B cell (primary cell): ENCODE data around the gene GOSR2. TPM values are rescaled to one million over a fixed set of nuclear protein-coding genes. Genes with fewer than 3 reads are reported as not detected.

ENCODE experiments used
- ATAC-seq: fragments of 200-7000 bp; cut with Tn5 transposase; one replicate; pipeline ENCODE4 v1.10.0; 2021; ENCODE audit warnings: low read depth, mild to moderate bottlenecking, moderate number of reproducible peaks, moderate library complexity
- CTCF ChIA-PET: fragments of 350-600 bp; sonication (Branson Sonifier 250); formaldehyde crosslinking; loops from one replicate; lab custom pipeline; 2021; ENCODE audit warnings: antibody characterized with exemption, inconsistent platforms; lab: Charles Lee
- POLR2A ChIA-PET: fragments of 350-600 bp; sonication (Branson Sonifier 250); formaldehyde crosslinking; loops from one replicate; lab custom pipeline; 2021; ENCODE audit warnings: antibody characterized with exemption; lab: Charles Lee
- DNase-seq: peaks from one replicate; pipeline ENCODE4 v3.0.0; 2013
- H2AFZ ChIP-seq: 2 replicates; pipeline ENCODE4 v1.6.1; 2012; ENCODE audit warnings: mild to moderate bottlenecking, low read depth, low read length; ENCODE audit not compliant: insufficient read depth, poor library complexity, severe bottlenecking
- H3K27ac ChIP-seq, 2 donors: 1 replicate in 1 of 2; 2 replicates in 1 of 2; pipeline ENCODE4 v1.5.1; 2012 to 2013; ENCODE audit warnings: low read length in 2 of 2, mild to moderate bottlenecking in 2 of 2, moderate library complexity in 1 of 2
- H3K27me3 ChIP-seq, 4 experiments: fragments of 200-600 bp in 1 of 4; sonication (generic) in 1 of 4; replicated peaks in 1 of 4; 1 replicate in 2 of 4; 2 replicates in 2 of 4; pipeline versions ENCODE4 v1.6.1 to v1.7.0; 2013 to 2016; ENCODE audit warnings: low read length in 3 of 4, mild to moderate bottlenecking in 2 of 4, mixed read lengths in 1 of 4, moderate library complexity in 1 of 4; ENCODE audit not compliant: insufficient read depth in 4 of 4, control insufficient read depth in 3 of 4; ENCODE audit errors: control extremely low read depth in 1 of 4
- H3K36me3 ChIP-seq, 2 experiments: replicated peaks in 1 of 2; 1 replicate in 1 of 2; 2 replicates in 1 of 2; pipeline versions ENCODE4 v1.6.1 to v1.7.1; 2013; ENCODE audit warnings: low read length in 1 of 2; ENCODE audit not compliant: insufficient read depth in 2 of 2, control insufficient read depth in 1 of 2; ENCODE audit errors: control extremely low read depth in 1 of 2, extremely low read depth in 1 of 2
- H3K4me1 ChIP-seq, 2 donors: fragments of 200-600 bp in 1 of 2; sonication (generic) in 1 of 2; 1 replicate in 1 of 2; 2 replicates in 1 of 2; pipeline versions ENCODE4 v1.5.1 to v1.6.1; 2013 to 2017; ENCODE audit warnings: low read length in 2 of 2; ENCODE audit not compliant: control insufficient read depth in 2 of 2, insufficient read depth in 2 of 2
- H3K4me2 ChIP-seq: replicated peaks from 2 replicates; pipeline ENCODE3; 2012; ENCODE audit warnings: mild to moderate bottlenecking, low read depth, low read length; ENCODE audit not compliant: poor library complexity, severe bottlenecking
- H3K4me3 ChIP-seq, 5 experiments: fragments of 200-600 bp in 1 of 5; sonication (generic) in 1 of 5; 1 replicate in 3 of 5; 2 replicates in 2 of 5; pipeline versions ENCODE4 v1.5.1 to v1.7.0; 2011 to 2016; ENCODE audit warnings: low read length in 4 of 5, mild to moderate bottlenecking in 4 of 5, low read depth in 2 of 5, control low read depth in 1 of 5, moderate library complexity in 1 of 5; ENCODE audit not compliant: insufficient read depth in 1 of 5; ENCODE audit errors: control extremely low read depth in 1 of 5, extremely low read depth in 1 of 5
- H3K79me2 ChIP-seq: fragments of 200-600 bp; sonication (generic); one replicate; pipeline ENCODE4 v1.6.0; 2016; ENCODE audit warnings: low read length; ENCODE audit not compliant: control insufficient read depth, insufficient read depth
- H3K9ac ChIP-seq: fragments of 200-600 bp; sonication (generic); 2 replicates; pipeline ENCODE4 v1.6.1; 2017; ENCODE audit warnings: mild to moderate bottlenecking, low read length, moderate library complexity
- H3K9me3 ChIP-seq, 3 donors: one replicate each; pipeline versions ENCODE4 v1.6.1 to v1.7.1; 2013; ENCODE audit warnings: low read length in 2 of 3; ENCODE audit not compliant: control insufficient read depth in 2 of 3, insufficient read depth in 1 of 3; ENCODE audit errors: control extremely low read depth in 1 of 3
- H4K20me1 ChIP-seq: 2 replicates; pipeline ENCODE4 v1.6.0; 2012; ENCODE audit warnings: mild to moderate bottlenecking, low read length; ENCODE audit not compliant: insufficient read depth, control insufficient read depth, poor library complexity, severe bottlenecking
- H3K27ac Mint-ChIP-seq: one replicate; pipeline ENCODE4 v1.8.0; 2021; ENCODE audit warnings: mixed read lengths
- H3K27me3 Mint-ChIP-seq: one replicate; pipeline ENCODE4 v1.8.0; 2021; ENCODE audit warnings: mixed read lengths
- H3K4me1 Mint-ChIP-seq: one replicate; pipeline ENCODE4 v1.8.0; 2021; ENCODE audit warnings: mixed read lengths
- H3K4me3 Mint-ChIP-seq: one replicate; pipeline ENCODE4 v1.8.0; 2021; ENCODE audit warnings: mixed read lengths
- H3K9me3 Mint-ChIP-seq: one replicate; pipeline ENCODE4 v1.8.0; 2022; ENCODE audit warnings: mixed read lengths; ENCODE audit not compliant: insufficient read depth
- EZH2 ChIP-seq: IDR thresholded peaks from 2 replicates; pipeline ENCODE4 v1.6.1; 2012; ENCODE audit warnings: borderline replicate concordance, low read depth, mild to moderate bottlenecking, moderate library complexity, low read length; ENCODE audit not compliant: insufficient read depth, poor library complexity, severe bottlenecking
- WGBS: methylation state at CpG from one replicate; pipeline ENCODE4 v1.1.5; 2013; ENCODE audit warnings: missing lambda C conversion rate; ENCODE audit not compliant: insufficient coverage; 5-methylcytosine and 5-hydroxymethylcytosine counted together
- intact Hi-C: fragments of 100-400 bp; cut with micrococcal nuclease; formaldehyde crosslinking; loops from one replicate; pipeline ENCODE4 v1.10.0; 2022
- polyA plus RNA-seq: library from polyadenylated mRNA; depleted of rRNA; stranded (reverse); fragments of >200 nt; gene quantifications from 2 replicates; pipeline ENCODE4 v1.2.3, GENCODE V29; 2012
- total RNA-seq, 2 donors: library from RNA; stranded (reverse); fragments of 120-200 nt in 1 of 2; gene quantifications; 1 replicate in 1 of 2; 2 replicates in 1 of 2; pipeline versions ENCODE4 v1.2.3 to v1.2.4, GENCODE V29; 2013 to 2022
- TF ChIP-seq, protein P1 (sequence below): fragments of 200-600 bp; IDR thresholded peaks from one replicate; pipeline ENCODE4 v1.8.0; 2022; ENCODE audit warnings: antibody characterized with exemption, mild to moderate bottlenecking

Gene GOSR2
- total and polyA plus RNA-seq, 2 donors (not counting 1 experiment from before 2014, with no cell fraction given): 33.2 to 91.0 TPM

DNA sequence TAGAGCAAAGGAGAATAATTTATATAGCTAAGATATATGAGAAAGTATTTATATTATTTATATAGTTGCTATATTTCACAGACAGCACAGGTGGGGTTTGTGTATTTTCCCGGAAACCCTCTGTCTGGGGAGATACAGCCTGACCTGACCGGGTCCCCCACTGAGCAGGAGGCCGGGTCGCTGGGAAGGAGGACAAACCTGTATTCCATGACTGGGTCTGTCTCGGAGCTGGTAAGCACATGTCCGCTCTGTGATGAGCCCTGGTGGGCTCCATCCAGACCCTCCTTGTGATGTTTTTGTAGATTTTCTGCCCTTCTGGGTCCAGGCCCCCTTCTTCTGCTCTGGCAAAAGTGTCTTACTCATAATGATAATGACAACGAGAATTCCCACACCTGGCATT is 43.9 kb upstream of the GOSR2 start:
- H3K9me3 Mint-ChIP-seq: no peaks in the 10 kb centered on the region
- H3K9me3 ChIP-seq: no peaks in the 10 kb centered on the region
- DNase-seq (no peak), ATAC-seq (no peak)
- H3K4me2 ChIP-seq: no peak overlapping the region
- WGBS: 94% methylated on average over 4 of the region's 7 CpGs
- no peaks in the 10 kb centered on the region for H3K36me3 ChIP-seq
- no peak overlapping the region for H3K4me3 ChIP-seq
- intact Hi-C loops: no loop called here
- no peaks in the 10 kb centered on the region for H3K4me1 Mint-ChIP-seq
- H3K27me3 ChIP-seq: peaks cover 0 to 5% (median 0%) of the 10 kb centered on the region in 4 experiments
- no peak overlapping the region for H2AFZ ChIP-seq
- H3K27ac ChIP-seq: no peak overlapping the region
- H3K9ac ChIP-seq: no peak overlapping the region
- TF ChIP-seq, protein P1, sequence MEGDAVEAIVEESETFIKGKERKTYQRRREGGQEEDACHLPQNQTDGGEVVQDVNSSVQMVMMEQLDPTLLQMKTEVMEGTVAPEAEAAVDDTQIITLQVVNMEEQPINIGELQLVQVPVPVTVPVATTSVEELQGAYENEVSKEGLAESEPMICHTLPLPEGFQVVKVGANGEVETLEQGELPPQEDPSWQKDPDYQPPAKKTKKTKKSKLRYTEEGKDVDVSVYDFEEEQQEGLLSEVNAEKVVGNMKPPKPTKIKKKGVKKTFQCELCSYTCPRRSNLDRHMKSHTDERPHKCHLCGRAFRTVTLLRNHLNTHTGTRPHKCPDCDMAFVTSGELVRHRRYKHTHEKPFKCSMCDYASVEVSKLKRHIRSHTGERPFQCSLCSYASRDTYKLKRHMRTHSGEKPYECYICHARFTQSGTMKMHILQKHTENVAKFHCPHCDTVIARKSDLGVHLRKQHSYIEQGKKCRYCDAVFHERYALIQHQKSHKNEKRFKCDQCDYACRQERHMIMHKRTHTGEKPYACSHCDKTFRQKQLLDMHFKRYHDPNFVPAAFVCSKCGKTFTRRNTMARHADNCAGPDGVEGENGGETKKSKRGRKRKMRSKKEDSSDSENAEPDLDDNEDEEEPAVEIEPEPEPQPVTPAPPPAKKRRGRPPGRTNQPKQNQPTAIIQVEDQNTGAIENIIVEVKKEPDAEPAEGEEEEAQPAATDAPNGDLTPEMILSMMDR: no peak
- no peak for TF ChIP-seq EZH2
- ChIA-PET CTCF (no interaction called here), POLR2A (no interaction called here)
- no peak overlapping the region for H3K27ac Mint-ChIP-seq
- H3K4me3 Mint-ChIP-seq: no peak overlapping the region
- no peaks in the 10 kb centered on the region for H4K20me1 ChIP-seq
- H3K79me2 ChIP-seq: no peaks in the 10 kb centered on the region
- no peaks in the 10 kb centered on the region for H3K4me1 ChIP-seq
- H3K27me3 Mint-ChIP-seq: no peaks in the 10 kb centered on the region

DNA sequence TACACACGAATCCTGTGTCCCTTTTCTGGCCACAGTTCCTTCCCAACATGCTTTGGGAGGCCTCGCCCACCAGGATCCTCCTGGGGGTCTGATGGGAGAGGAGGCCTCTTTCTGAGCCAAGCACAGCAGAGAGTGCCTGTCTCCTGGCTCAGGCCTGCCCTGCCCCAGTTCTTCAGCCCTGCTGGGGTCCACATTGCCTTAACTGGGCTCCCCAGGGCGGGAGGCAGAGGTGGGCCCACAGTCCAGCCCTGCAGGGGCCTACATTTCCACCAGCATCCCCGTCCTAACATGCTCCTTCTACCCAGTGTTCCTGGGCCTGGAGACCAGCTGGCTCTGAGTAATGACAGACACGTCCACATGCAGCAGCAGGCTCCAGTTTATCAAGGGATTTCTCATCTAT is 41.9 kb upstream of the GOSR2 start:
- WGBS: 63% methylated on average over 3 of the region's 5 CpGs
- H3K4me3 Mint-ChIP-seq: no peak overlapping the region

More for the DNA sequence above, 41.9 kb upstream of the GOSR2 start:
- no peak for DNase-seq
- no peak overlapping the region for H3K27ac ChIP-seq
- no peaks in the 10 kb centered on the region for H3K4me1 Mint-ChIP-seq
- H3K27ac Mint-ChIP-seq: no peak overlapping the region
- peaks cover 7% of the 10 kb centered on the region for H3K27me3 Mint-ChIP-seq
- TF ChIP-seq, protein P1: no peak
- TF ChIP-seq EZH2: no peak
- H3K4me2 ChIP-seq: no peak overlapping the region
- H3K79me2 ChIP-seq: no peaks in the 10 kb centered on the region
- no peaks in the 10 kb centered on the region for H3K9me3 ChIP-seq
- H2AFZ ChIP-seq: no peak overlapping the region
- no peaks in the 10 kb centered on the region for H3K9me3 Mint-ChIP-seq
- ChIA-PET POLR2A (no interaction called here), CTCF (no interaction called here)
- no peaks in the 10 kb centered on the region for H3K4me1 ChIP-seq
- no peaks in the 10 kb centered on the region for H3K36me3 ChIP-seq
- no peak overlapping the region for H3K4me3 ChIP-seq
- ATAC-seq: no peak
- no peaks in the 10 kb centered on the region for H4K20me1 ChIP-seq
- no peak overlapping the region for H3K9ac ChIP-seq
- H3K27me3 ChIP-seq: peaks cover 0 to 5% (median 0%) of the 10 kb centered on the region in 4 experiments
- intact Hi-C loops: no loop called here
